ENCODE measurements around the gene MTHFS. TPM values are rescaled to one million over a fixed set of nuclear protein-coding genes. Genes with fewer than 3 reads are reported as not detected.
"Not testable (repeated sequence)": the region's sequence is repeated elsewhere in the genome, so short reads cannot be mapped to it uniquely, and the experiment has no call there.

The MTHFS gene
- polyA plus RNA-seq, 1 donor (not counting 4 experiments of a cell fraction or from before 2014, with no cell fraction given), result 33.8 TPM

DNA sequence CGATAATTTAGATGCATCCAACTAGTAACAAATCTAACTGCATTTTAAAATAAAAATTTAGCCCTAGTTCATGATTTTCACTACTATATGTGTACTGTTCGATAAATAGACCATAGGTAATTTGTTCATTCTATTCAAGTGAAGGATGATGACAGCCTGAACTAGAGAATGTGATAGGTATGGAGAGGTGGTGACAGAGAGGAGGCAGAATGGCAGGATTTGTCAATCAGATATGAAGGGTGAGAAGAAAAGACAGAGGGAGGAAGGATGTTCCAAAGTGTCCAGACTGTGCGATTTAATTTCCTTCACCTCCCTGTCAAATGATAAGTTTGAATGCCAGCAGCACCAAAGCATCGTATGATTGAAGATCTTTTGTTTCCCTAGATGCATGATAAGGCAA, 42.6 kb upstream of the MTHFS start:
- DNase-seq (ENCODE audit: low read depth, low spot score) (no peak), FAIRE-seq (no peak)
- Histone ChIP-seq H4K20me1 (ENCODE audit: control insufficient read depth, extremely low read depth, insufficient read depth, low read length) (no peaks in the 10 kb centered on the region), H3K27me3 (ENCODE audit: control insufficient read depth, extremely low read depth, insufficient read depth, low read length) (no peaks in the 10 kb centered on the region), H3K9me3 (ENCODE audit: control insufficient read depth, low read depth, low read length) (no peaks in the 10 kb centered on the region), H3K4me1 (ENCODE audit: control insufficient read depth, extremely low read depth, insufficient read depth, low read length) (no peaks in the 10 kb centered on the region), H3K27ac (ENCODE audit: control insufficient read depth, insufficient read depth, low read length) (no peak overlapping the region), H3K79me2 (ENCODE audit: control insufficient read depth, insufficient read depth, low read length) (no peaks in the 10 kb centered on the region), H3K9me1 (ENCODE audit: control insufficient read depth, extremely low read depth, insufficient read depth, low read length) (no peaks in the 10 kb centered on the region), H3K4me2 (ENCODE audit: control insufficient read depth, extremely low read depth, insufficient read depth, low read depth, low read length) (no peak overlapping the region), H3K9ac (ENCODE audit: control insufficient read depth, extremely low read depth, insufficient read depth, low read length) (no peak overlapping the region), H3K4me3 (ENCODE audit: control insufficient read depth in 2 of 3, extremely low read depth in 1 of 3, insufficient read depth in 2 of 3, low read depth in 1 of 3, low read length in 3 of 3) (no peak overlapping the region), H2AFZ (ENCODE audit: control insufficient read depth, low read length) (no peak overlapping the region), H3K36me3 (ENCODE audit: control insufficient read depth in 2 of 2, extremely low read depth in 1 of 2, insufficient read depth in 2 of 2, low read length in 2 of 2) (no peaks in the 10 kb centered on the region)
- dilution Hi-C loops (cut with MboI; ENCODE audit: extremely low pct_ligation_motif_present, low sequenced_read_pairs), result no loop called here
- TF ChIP-seq EZH2 (IDR thresholded peaks at IDR 0.05; ENCODE audit: low read length), result no peak
- TF ChIP-seq, protein P1, sequence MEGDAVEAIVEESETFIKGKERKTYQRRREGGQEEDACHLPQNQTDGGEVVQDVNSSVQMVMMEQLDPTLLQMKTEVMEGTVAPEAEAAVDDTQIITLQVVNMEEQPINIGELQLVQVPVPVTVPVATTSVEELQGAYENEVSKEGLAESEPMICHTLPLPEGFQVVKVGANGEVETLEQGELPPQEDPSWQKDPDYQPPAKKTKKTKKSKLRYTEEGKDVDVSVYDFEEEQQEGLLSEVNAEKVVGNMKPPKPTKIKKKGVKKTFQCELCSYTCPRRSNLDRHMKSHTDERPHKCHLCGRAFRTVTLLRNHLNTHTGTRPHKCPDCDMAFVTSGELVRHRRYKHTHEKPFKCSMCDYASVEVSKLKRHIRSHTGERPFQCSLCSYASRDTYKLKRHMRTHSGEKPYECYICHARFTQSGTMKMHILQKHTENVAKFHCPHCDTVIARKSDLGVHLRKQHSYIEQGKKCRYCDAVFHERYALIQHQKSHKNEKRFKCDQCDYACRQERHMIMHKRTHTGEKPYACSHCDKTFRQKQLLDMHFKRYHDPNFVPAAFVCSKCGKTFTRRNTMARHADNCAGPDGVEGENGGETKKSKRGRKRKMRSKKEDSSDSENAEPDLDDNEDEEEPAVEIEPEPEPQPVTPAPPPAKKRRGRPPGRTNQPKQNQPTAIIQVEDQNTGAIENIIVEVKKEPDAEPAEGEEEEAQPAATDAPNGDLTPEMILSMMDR (optimal IDR thresholded peaks at IDR 0.05 in 1 of 3, IDR thresholded peaks at IDR 0.05 in 1 of 3, conservative IDR thresholded peaks at IDR 0.05 in 1 of 3; ENCODE audit: extremely low read depth in 1 of 3, insufficient read depth in 2 of 3, low read length in 3 of 3), result no peak

DNA sequence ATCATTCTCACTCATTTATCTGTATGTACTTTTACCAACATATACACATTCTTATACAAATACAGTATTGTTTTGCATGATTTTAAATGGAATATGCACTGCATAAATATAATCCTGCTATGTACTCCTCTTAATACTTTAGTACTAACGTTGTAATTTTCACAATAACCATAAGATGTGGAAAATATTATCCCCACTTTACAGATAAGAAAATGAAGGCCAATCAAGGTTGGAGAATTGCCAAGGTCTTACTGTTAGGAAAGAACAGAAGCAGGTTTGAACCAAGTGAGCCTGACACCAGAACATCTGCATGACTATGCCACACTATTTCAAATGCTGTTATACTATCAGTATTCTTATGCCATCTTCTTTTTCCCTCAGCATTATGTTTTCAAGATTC, 41.3 kb upstream of the MTHFS start:
- dilution Hi-C loops (cut with MboI; ENCODE audit: extremely low pct_ligation_motif_present, low sequenced_read_pairs), result no loop called here
- no peak overlapping the region for H3K4me3 ChIP-seq (ENCODE audit: control insufficient read depth in 2 of 3, extremely low read depth in 1 of 3, insufficient read depth in 2 of 3, low read depth in 1 of 3, low read length in 3 of 3)
- no peaks in the 10 kb centered on the region for H3K9me1 ChIP-seq (ENCODE audit: control insufficient read depth, extremely low read depth, insufficient read depth, low read length)
- no peaks in the 10 kb centered on the region for H4K20me1 ChIP-seq (ENCODE audit: control insufficient read depth, extremely low read depth, insufficient read depth, low read length)
- H3K79me2 ChIP-seq (ENCODE audit: control insufficient read depth, insufficient read depth, low read length), result no peaks in the 10 kb centered on the region
- no peak for DNase-seq (ENCODE audit: low read depth, low spot score)
- H2AFZ ChIP-seq (ENCODE audit: control insufficient read depth, low read length), result no peak overlapping the region
- H3K9me3 ChIP-seq (ENCODE audit: control insufficient read depth, low read depth, low read length), result no peaks in the 10 kb centered on the region
- H3K27me3 ChIP-seq (ENCODE audit: control insufficient read depth, extremely low read depth, insufficient read depth, low read length), result no peaks in the 10 kb centered on the region
- no peak for TF ChIP-seq EZH2 (IDR thresholded peaks at IDR 0.05; ENCODE audit: low read length)
- H3K36me3 ChIP-seq (ENCODE audit: control insufficient read depth in 2 of 2, extremely low read depth in 1 of 2, insufficient read depth in 2 of 2, low read length in 2 of 2), result no peaks in the 10 kb centered on the region
- H3K4me2 ChIP-seq (ENCODE audit: control insufficient read depth, extremely low read depth, insufficient read depth, low read depth, low read length), result no peak overlapping the region
- no peaks in the 10 kb centered on the region for H3K4me1 ChIP-seq (ENCODE audit: control insufficient read depth, extremely low read depth, insufficient read depth, low read length)
- no peak overlapping the region for H3K9ac ChIP-seq (ENCODE audit: control insufficient read depth, extremely low read depth, insufficient read depth, low read length)
- H3K27ac ChIP-seq (ENCODE audit: control insufficient read depth, insufficient read depth, low read length), result no peak overlapping the region
- FAIRE-seq, result no peak

DNA sequence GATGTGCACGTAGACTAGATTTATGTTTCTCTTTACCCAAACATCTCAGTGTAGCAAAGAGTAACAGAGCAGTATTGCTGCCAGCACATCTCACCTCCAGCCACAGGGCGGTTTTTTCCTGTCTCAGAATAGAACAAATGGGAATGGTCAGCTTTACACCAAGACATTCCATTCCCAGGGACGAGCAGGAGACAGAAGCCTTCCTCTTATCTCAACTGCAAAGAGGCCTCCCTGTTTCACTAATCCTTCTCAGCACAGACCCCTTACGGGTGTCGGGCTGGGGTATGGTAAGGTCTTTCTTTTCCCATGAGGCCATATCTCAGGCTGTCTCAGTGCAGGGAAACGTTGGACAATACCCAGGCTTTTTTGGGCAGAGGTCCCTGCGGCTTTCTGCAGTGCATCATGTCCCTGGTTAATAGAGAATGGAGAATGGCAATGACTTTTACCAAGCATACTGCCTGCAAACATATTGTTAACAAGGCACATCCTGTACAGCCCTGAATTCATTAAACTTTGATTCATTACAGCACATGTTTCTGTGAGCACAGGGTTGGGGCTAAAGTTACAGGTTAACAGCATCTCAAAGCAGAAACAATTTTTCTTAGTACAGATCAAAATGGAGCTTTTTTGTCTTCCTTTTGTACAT, 38.9 kb upstream of the MTHFS start:
- H3K36me3 ChIP-seq (ENCODE audit: control insufficient read depth in 2 of 2, extremely low read depth in 1 of 2, insufficient read depth in 2 of 2, low read length in 2 of 2); DNase-seq (ENCODE audit: low read depth, low spot score); H3K4me2 ChIP-seq (ENCODE audit: control insufficient read depth, extremely low read depth, insufficient read depth, low read depth, low read length); H3K79me2 ChIP-seq (ENCODE audit: control insufficient read depth, insufficient read depth, low read length); H3K27ac ChIP-seq (ENCODE audit: control insufficient read depth, insufficient read depth, low read length); dilution Hi-C loops (cut with MboI; ENCODE audit: extremely low pct_ligation_motif_present, low sequenced_read_pairs); H3K4me1 ChIP-seq (ENCODE audit: control insufficient read depth, extremely low read depth, insufficient read depth, low read length); H3K9me1 ChIP-seq (ENCODE audit: control insufficient read depth, extremely low read depth, insufficient read depth, low read length); H4K20me1 ChIP-seq (ENCODE audit: control insufficient read depth, extremely low read depth, insufficient read depth, low read length); FAIRE-seq; H3K27me3 ChIP-seq (ENCODE audit: control insufficient read depth, extremely low read depth, insufficient read depth, low read length); H2AFZ ChIP-seq (ENCODE audit: control insufficient read depth, low read length); H3K9me3 ChIP-seq (ENCODE audit: control insufficient read depth, low read depth, low read length); H3K9ac ChIP-seq (ENCODE audit: control insufficient read depth, extremely low read depth, insufficient read depth, low read length); H3K4me3 ChIP-seq (ENCODE audit: control insufficient read depth in 2 of 3, extremely low read depth in 1 of 3, insufficient read depth in 2 of 3, low read depth in 1 of 3, low read length in 3 of 3): not testable (repeated sequence)
